Measurements from ENCODE around the gene RPA3. TPM values are rescaled to one million over a fixed set of nuclear protein-coding genes. Genes with fewer than 3 reads are reported as not detected.

RPA3 gene
- total RNA-seq, 1 donor from 2014 or later = 22.5 TPM

DNA sequence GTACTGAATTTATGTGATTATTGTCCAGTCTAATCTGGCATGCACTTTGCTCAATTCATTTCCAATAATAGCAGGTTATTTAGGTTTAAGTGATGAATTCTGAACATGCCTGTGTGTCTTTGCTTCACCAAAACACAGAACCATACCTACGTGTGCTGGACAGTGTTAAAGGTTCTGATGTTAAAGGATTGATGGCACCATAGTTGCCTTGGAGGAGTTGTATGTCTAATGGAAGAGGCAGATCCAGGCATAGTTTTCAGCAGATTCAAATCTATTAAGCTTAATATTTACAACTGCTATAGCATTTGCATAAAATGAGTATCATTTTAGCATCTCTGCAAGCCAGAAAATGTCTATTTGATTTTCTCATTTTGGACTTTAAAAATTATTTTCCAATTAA is 105.9 kb downstream of the RPA3 start:
- DNase-seq (ENCODE audit: low read depth in 2 of 2) = no peak

DNA sequence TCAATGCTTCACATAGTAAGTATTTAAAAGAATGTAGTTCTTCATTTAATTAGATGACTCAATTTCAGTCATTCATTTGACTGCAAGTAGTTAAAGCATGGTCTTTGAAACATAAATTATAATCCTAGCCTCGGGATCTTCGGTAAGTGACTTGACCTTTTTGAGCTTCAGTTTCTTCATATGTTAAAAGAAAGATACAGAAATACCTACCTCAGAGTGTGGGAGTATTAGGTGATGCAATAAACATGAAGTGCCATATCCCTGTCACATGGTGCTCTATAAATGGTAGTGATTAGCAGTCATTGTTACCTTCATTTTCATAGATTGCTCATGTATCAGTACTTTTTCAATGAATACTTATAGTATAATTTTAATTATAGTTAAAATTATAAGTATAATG is 109.1 kb downstream of the RPA3 start:
- DNase-seq (ENCODE audit: low read depth in 2 of 2) = no peak

DNA sequence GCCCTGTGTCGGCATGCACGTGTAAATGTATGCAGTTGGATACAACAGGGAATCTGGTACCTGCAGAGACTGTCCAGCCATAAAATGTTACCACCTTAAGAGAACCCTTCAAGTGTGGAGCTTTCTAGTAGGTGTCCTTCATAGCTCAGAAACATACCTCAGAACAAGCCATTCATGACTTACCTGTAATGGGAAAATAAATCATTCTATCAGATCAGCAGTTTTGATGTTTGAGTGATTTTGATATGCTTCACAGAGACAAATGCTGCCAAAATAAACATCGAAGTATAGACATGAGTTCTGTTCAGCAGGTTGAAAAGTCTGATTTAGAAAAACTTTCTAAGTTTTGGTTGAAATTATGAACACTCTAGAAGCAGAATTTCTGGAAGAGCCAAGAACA is 111.4 kb downstream of the RPA3 start:
- DNase-seq (ENCODE audit: low read depth in 2 of 2) = no peak

DNA sequence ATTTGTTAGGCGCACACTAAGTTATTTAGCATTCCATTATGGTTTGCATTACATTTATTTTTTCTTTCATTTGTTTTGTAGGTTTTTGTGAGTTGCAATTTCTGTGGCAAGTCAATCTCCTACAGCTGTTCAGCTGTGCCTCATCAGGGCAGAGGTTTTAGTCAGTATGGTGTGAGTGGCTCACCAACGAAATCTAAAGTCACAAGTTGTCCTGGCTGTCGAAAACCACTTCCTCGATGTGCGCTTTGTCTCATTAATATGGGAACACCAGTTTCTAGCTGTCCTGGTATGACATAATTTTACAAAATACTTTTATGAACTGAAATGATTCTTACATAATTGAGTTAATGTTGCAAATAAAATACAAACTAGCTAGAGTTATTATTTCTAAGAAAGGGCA is 122.2 kb downstream of the RPA3 start:
- DNase-seq (ENCODE audit: low read depth in 2 of 2) = no peak

DNA sequence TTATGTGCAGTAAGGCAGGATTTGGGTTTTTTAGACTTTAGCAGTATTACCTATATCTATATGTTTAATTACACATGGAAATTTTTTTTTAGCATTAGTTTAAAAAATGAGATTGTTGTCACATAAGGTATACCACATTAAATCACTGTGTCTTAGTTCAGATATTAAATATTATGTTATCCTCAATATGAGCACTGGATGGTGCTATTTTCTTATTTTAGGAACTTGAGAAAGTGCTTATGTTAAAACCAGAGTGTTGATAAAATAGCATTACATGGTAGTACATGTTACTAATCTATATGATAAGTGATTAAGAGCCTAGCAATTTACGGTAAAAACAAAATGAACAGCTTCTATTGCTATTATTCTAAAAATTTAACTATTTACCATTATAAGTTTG is 123.0 kb downstream of the RPA3 start:
- peak; percentile 29 to 39 for DNase-seq (ENCODE audit: low read depth in 2 of 2)

Other genes starting within 250 kb of the RPA3 start
- gene COL28A1, start 182.7 kb downstream of the RPA3 start, total RNA-seq = under 0.01 TPM in 1 of 2 replicates, not detected in the other
- gene MIOS, start 151.7 kb downstream of the RPA3 start, total RNA-seq = 17.8 and 18.0 TPM in 2 replicates
- 3.7 and 3.9 TPM in 2 replicates for gene UMAD1, start 77.9 kb downstream of the RPA3 start, total RNA-seq